ENCODE data around the gene MAN2B2. TPM values are rescaled to one million over a fixed set of nuclear protein-coding genes. Genes with fewer than 3 reads are reported as not detected.

The MAN2B2 gene
- total and polyA plus RNA-seq, 4 donors = 9.2 to 22.4 (median 17.8) TPM

- H3K36me3 ChIP-seq (ENCODE audit: control insufficient read depth, insufficient read depth, low read length) = peaks cover 5% of the 10 kb centered on the region
- H3K27ac ChIP-seq (ENCODE audit: low read depth, low read length) = no peak overlapping the region
- WGBS (ENCODE audit: insufficient coverage) = 71% methylated on average over 7 of the region's 7 CpGs
- no peak for DNase-seq (ENCODE audit: low read depth in 4 of 6, low spot score in 6 of 6)
- H3K4me1 ChIP-seq (ENCODE audit: control insufficient read depth, insufficient read depth, low read length) = peaks cover 22% of the 10 kb centered on the region
- H3K27me3 ChIP-seq (ENCODE audit: control insufficient read depth, insufficient read depth, low read length) = peaks cover 30% of the 10 kb centered on the region
- H3K9me3 ChIP-seq (ENCODE audit: control insufficient read depth, insufficient read depth, low read length) = no peaks in the 10 kb centered on the region
- H3K4me3 ChIP-seq (ENCODE audit: low read depth, low read length) = no peak overlapping the region
Observed at GRCh38 chr4:6658209-6658595, 83.2 kb downstream of the MAN2B2 start.

GRCh38 chr4:6658597-6659075 is 83.6 kb downstream of the MAN2B2 start:
- peak overlapping the region; percentile 19 for H3K4me3 ChIP-seq (ENCODE audit: low read depth, low read length)
- peaks cover 22% of the 10 kb centered on the region for H3K4me1 ChIP-seq (ENCODE audit: control insufficient read depth, insufficient read depth, low read length)
- H3K27me3 ChIP-seq (ENCODE audit: control insufficient read depth, insufficient read depth, low read length) = peaks cover 35% of the 10 kb centered on the region
- no peak overlapping the region for H3K27ac ChIP-seq (ENCODE audit: low read depth, low read length)
- no peaks in the 10 kb centered on the region for H3K9me3 ChIP-seq (ENCODE audit: control insufficient read depth, insufficient read depth, low read length)
- peaks cover 5% of the 10 kb centered on the region for H3K36me3 ChIP-seq (ENCODE audit: control insufficient read depth, insufficient read depth, low read length)
- DNase-seq (ENCODE audit: low read depth in 4 of 6, low spot score in 6 of 6) = peak in 2 of 6 donors; percentile 24 to 27
- 9% methylated on average over 45 of the region's 52 CpGs for WGBS (ENCODE audit: insufficient coverage)

DNA sequence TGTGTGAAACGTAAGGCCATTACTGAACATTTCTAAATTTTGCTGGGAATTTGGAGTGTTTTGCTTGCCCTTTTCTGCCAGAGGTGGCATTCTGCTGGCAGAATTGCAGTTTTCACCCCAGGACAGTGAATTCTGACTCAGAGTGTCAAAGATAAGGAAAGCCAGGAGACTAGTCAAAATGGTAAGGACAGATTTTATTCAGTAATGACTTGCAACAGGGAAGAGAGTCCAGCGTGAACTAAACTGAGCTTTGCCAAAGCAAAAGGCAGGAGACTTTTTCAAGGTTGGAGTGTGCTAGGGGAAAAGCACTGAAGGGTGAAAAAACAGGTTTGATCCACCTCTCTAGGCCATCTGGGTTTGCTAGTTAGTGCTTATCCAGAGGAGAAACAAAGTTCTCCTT is 84.9 kb downstream of the MAN2B2 start:
- Histone ChIP-seq H3K36me3 (ENCODE audit: control insufficient read depth, insufficient read depth, low read length) (peaks cover 5% of the 10 kb centered on the region), H3K27ac (ENCODE audit: low read depth, low read length) (no peak overlapping the region), H3K4me3 (ENCODE audit: low read depth, low read length) (no peak overlapping the region), H3K4me1 (ENCODE audit: control insufficient read depth, insufficient read depth, low read length) (peaks cover 31% of the 10 kb centered on the region), H3K27me3 (ENCODE audit: control insufficient read depth, insufficient read depth, low read length) (peaks cover 46% of the 10 kb centered on the region), H3K9me3 (ENCODE audit: control insufficient read depth, insufficient read depth, low read length) (no peaks in the 10 kb centered on the region)
- 96% methylated on average over 2 of the region's 2 CpGs for WGBS (ENCODE audit: insufficient coverage)
- DNase-seq (ENCODE audit: low read depth in 4 of 6, low spot score in 6 of 6) = no peak

GRCh38 chr4:6660430-6660829 is 85.4 kb downstream of the MAN2B2 start:
- DNase-seq (ENCODE audit: low read depth in 4 of 6, low spot score in 6 of 6) = no peak
- Histone ChIP-seq H3K27me3 (ENCODE audit: control insufficient read depth, insufficient read depth, low read length) (peaks cover 52% of the 10 kb centered on the region), H3K9me3 (ENCODE audit: control insufficient read depth, insufficient read depth, low read length) (no peaks in the 10 kb centered on the region), H3K4me1 (ENCODE audit: control insufficient read depth, insufficient read depth, low read length) (peaks cover 31% of the 10 kb centered on the region), H3K36me3 (ENCODE audit: control insufficient read depth, insufficient read depth, low read length) (peaks cover 5% of the 10 kb centered on the region), H3K27ac (ENCODE audit: low read depth, low read length) (no peak overlapping the region), H3K4me3 (ENCODE audit: low read depth, low read length) (no peak overlapping the region)
- WGBS (ENCODE audit: insufficient coverage) = 96% methylated on average over 3 of the region's 3 CpGs

GRCh38 chr4:6662591-6662990 is 87.6 kb downstream of the MAN2B2 start:
- Histone ChIP-seq H3K27me3 (ENCODE audit: control insufficient read depth, insufficient read depth, low read length) (peaks cover 54% of the 10 kb centered on the region), H3K4me1 (ENCODE audit: control insufficient read depth, insufficient read depth, low read length) (peaks cover 27% of the 10 kb centered on the region), H3K27ac (ENCODE audit: low read depth, low read length) (no peak overlapping the region), H3K9me3 (ENCODE audit: control insufficient read depth, insufficient read depth, low read length) (no peaks in the 10 kb centered on the region), H3K4me3 (ENCODE audit: low read depth, low read length) (no peak overlapping the region), H3K36me3 (ENCODE audit: control insufficient read depth, insufficient read depth, low read length) (peaks cover 12% of the 10 kb centered on the region)
- no peak for DNase-seq (ENCODE audit: low read depth in 4 of 6, low spot score in 6 of 6)
- no CpG with 5 or more reads among the region's 3 CpGs for WGBS (ENCODE audit: insufficient coverage)

GRCh38 chr4:6663596-6664393 is 88.8 kb downstream of the MAN2B2 start:
- Histone ChIP-seq H3K27ac (ENCODE audit: low read depth, low read length) (no peak overlapping the region), H3K36me3 (ENCODE audit: control insufficient read depth, insufficient read depth, low read length) (peaks cover 16% of the 10 kb centered on the region), H3K4me1 (ENCODE audit: control insufficient read depth, insufficient read depth, low read length) (peaks cover 15% of the 10 kb centered on the region), H3K4me3 (ENCODE audit: low read depth, low read length) (no peak overlapping the region), H3K9me3 (ENCODE audit: control insufficient read depth, insufficient read depth, low read length) (no peaks in the 10 kb centered on the region), H3K27me3 (ENCODE audit: control insufficient read depth, insufficient read depth, low read length) (peaks cover 46% of the 10 kb centered on the region)
- no peak for DNase-seq (ENCODE audit: low read depth in 4 of 6, low spot score in 6 of 6)
- WGBS (ENCODE audit: insufficient coverage) = 14% methylated on average over 55 of the region's 55 CpGs

- WGBS (ENCODE audit: insufficient coverage) = 100% methylated on average over 6 of the region's 9 CpGs
- peaks cover 38% of the 10 kb centered on the region for H3K27me3 ChIP-seq (ENCODE audit: control insufficient read depth, insufficient read depth, low read length)
Observed at GRCh38 chr4:6665320-6665654, 90.3 kb downstream of the MAN2B2 start.

DNA sequence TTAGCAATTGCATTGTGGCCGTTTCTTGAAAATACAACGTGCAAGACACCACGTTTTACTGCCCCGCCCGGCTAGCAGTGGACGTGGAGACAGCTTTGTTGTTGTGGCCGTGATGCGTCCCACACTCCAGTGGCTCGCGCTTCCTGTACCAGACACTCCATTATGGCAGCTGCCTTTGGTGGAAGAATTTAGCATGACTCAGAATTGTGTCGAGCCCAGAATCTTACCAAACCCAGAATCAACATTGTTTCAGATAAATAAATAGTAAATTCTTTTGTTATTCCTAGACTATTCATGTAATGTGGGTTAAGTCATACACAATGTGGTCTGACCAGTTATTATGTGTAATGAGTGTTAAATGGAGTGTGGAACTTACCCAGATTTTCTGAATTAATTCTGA is 93.4 kb downstream of the MAN2B2 start:
- DNase-seq (ENCODE audit: low read depth in 4 of 6, low spot score in 6 of 6) = no peak
- Histone ChIP-seq H3K27me3 (ENCODE audit: control insufficient read depth, insufficient read depth, low read length) (peaks cover 25% of the 10 kb centered on the region), H3K9me3 (ENCODE audit: control insufficient read depth, insufficient read depth, low read length) (no peaks in the 10 kb centered on the region), H3K36me3 (ENCODE audit: control insufficient read depth, insufficient read depth, low read length) (peaks cover 17% of the 10 kb centered on the region), H3K4me3 (ENCODE audit: low read depth, low read length) (no peak overlapping the region), H3K27ac (ENCODE audit: low read depth, low read length) (no peak overlapping the region), H3K4me1 (ENCODE audit: control insufficient read depth, insufficient read depth, low read length) (peaks cover 15% of the 10 kb centered on the region)
- 95% methylated on average over 10 of the region's 11 CpGs for WGBS (ENCODE audit: insufficient coverage)

More at GRCh38 chr4:6665320-6665654, 90.3 kb downstream of the MAN2B2 start:
- DNase-seq (ENCODE audit: low read depth in 4 of 6, low spot score in 6 of 6) = no peak
- Histone ChIP-seq H3K36me3 (ENCODE audit: control insufficient read depth, insufficient read depth, low read length) (peaks cover 17% of the 10 kb centered on the region), H3K27ac (ENCODE audit: low read depth, low read length) (no peak overlapping the region), H3K9me3 (ENCODE audit: control insufficient read depth, insufficient read depth, low read length) (no peaks in the 10 kb centered on the region), H3K4me3 (ENCODE audit: low read depth, low read length) (no peak overlapping the region), H3K4me1 (ENCODE audit: control insufficient read depth, insufficient read depth, low read length) (peaks cover 9% of the 10 kb centered on the region)

DNA sequence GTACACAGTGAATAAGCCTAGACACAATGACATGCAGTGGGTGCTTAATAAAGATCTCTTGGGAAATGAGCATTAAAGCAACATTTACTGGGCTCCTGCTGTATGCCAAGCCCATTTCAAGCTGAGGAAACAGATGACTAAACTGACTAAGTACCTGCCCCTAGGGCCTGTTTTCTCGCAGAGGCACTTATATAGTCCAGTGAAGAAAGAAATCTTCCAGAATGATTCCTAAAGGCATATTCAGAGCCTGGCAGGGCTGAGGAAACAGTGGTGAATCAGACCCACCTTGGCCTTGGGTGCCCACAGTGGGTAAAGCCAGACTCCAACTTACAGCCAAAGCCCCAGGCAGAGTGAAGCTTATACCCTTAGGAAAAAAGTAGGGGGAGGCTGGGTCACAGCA is 96.7 kb downstream of the MAN2B2 start:
- DNase-seq (ENCODE audit: low read depth in 4 of 6, low spot score in 6 of 6) = no peak
- no peaks in the 10 kb centered on the region for H3K9me3 ChIP-seq (ENCODE audit: control insufficient read depth, insufficient read depth, low read length)
- no peaks in the 10 kb centered on the region for H3K27me3 ChIP-seq (ENCODE audit: control insufficient read depth, insufficient read depth, low read length)
- peaks cover 17% of the 10 kb centered on the region for H3K36me3 ChIP-seq (ENCODE audit: control insufficient read depth, insufficient read depth, low read length)
- H3K27ac ChIP-seq (ENCODE audit: low read depth, low read length) = no peak overlapping the region
- WGBS (ENCODE audit: insufficient coverage) = 71% methylated on average over 1 of the region's 1 CpG
- H3K4me1 ChIP-seq (ENCODE audit: control insufficient read depth, insufficient read depth, low read length) = peaks cover 15% of the 10 kb centered on the region
- H3K4me3 ChIP-seq (ENCODE audit: low read depth, low read length) = no peak overlapping the region

GRCh38 chr4:6672131-6672530 is 97.1 kb downstream of the MAN2B2 start:
- Histone ChIP-seq H3K9me3 (ENCODE audit: control insufficient read depth, insufficient read depth, low read length) (no peaks in the 10 kb centered on the region), H3K27ac (ENCODE audit: low read depth, low read length) (no peak overlapping the region), H3K4me3 (ENCODE audit: low read depth, low read length) (no peak overlapping the region), H3K4me1 (ENCODE audit: control insufficient read depth, insufficient read depth, low read length) (peaks cover 20% of the 10 kb centered on the region), H3K27me3 (ENCODE audit: control insufficient read depth, insufficient read depth, low read length) (no peaks in the 10 kb centered on the region), H3K36me3 (ENCODE audit: control insufficient read depth, insufficient read depth, low read length) (peaks cover 22% of the 10 kb centered on the region)
- no peak for DNase-seq (ENCODE audit: low read depth in 4 of 6, low spot score in 6 of 6)
- 95% methylated on average over 13 of the region's 19 CpGs for WGBS (ENCODE audit: insufficient coverage)

Measured in spinal cord (tissue), 10 donors.